Breast epithelium (tissue), 3 donors: Measurements from ENCODE around the gene LYRM2.

Source experiments
- CTCF ChIP-seq, 3 donors: fragments of 450-650 bp; IDR thresholded peaks; one replicate each; pipeline ENCODE4 v1.5.1; 2016 to 2017; ENCODE audit warnings: antibody characterized with exemption in 3 of 3, mild to moderate bottlenecking in 3 of 3, moderate library complexity in 3 of 3
- POLR2AphosphoS5 ChIP-seq, 3 donors: sonication (generic); formaldehyde crosslinking; IDR thresholded peaks; one replicate each; pipeline ENCODE4 v1.6.1; 2017; ENCODE audit warnings: antibody characterized with exemption in 3 of 3

GRCh38 chr6:89581689-89582088 lies 56.9 kb downstream of the LYRM2 start:
- no peak for TF ChIP-seq CTCF (IDR thresholded peaks at IDR 0.05)
- no peak for TF ChIP-seq POLR2AphosphoS5 (IDR thresholded peaks at IDR 0.05)
